Muscle of back (tissue), 11 donors: ENCODE results near the gene PCNA. TPM values are rescaled to one million over a fixed set of nuclear protein-coding genes. Genes with fewer than 3 reads are reported as not detected.
A peak's percentile ranks its signal among the peaks of the same experiment; 100 is the strongest.

ENCODE experiments used
- DNase-seq, 3 donors: peaks; one replicate each; pipeline versions ENCODE4 v3.0.0 to v3.0.0-alpha.2; 2013
- polyA plus RNA-seq, 10 donors: library from polyadenylated mRNA; unstranded; fragments of 120-200 nt; gene quantifications; one replicate each; pipeline ENCODE4 v1.2.1, GENCODE V29; 2013; ENCODE audit not compliant: insufficient read length in 10 of 10

Gene PCNA
- polyA plus RNA-seq, 10 donors, result 61.5 to 128 (median 70.3) TPM

GRCh38 chr20:5070081-5070480 lies 49.7 kb downstream of the PCNA start:
- DNase-seq, result no peak

- no peak for DNase-seq
Observed at GRCh38 chr20:5069141-5069806, 50.5 kb downstream of the PCNA start.

- DNase-seq, result no peak
Observed at GRCh38 chr20:5067877-5068645, 51.7 kb downstream of the PCNA start.

- peak in 1 of 3 donors; percentile 38 for DNase-seq
Observed at GRCh38 chr20:5065879-5066383, 53.8 kb downstream of the PCNA start.

- DNase-seq, result no peak
Observed at GRCh38 chr20:5065166-5065878, 54.4 kb downstream of the PCNA start.

Other genes starting within 250 kb of the PCNA start
- 10 to 100 TPM in 5 of 10 donors, 1 to 10 TPM in 5; 8.0 to 13.5 (median 10.3) TPM for gene SLC23A2, start 118.4 kb downstream of the PCNA start, polyA plus RNA-seq
- 100 to 1,000 TPM in 3 of 10 donors, 10 to 100 TPM in 7; 92.3 to 110 (median 95.5) TPM for gene TMEM230, start 6.9 kb downstream of the PCNA start, polyA plus RNA-seq
- gene CDS2, start 7.0 kb upstream of the PCNA start, polyA plus RNA-seq, result 10 to 100 TPM; 15.4 to 23.9 (median 19.7) TPM
- under 1 TPM in 2 of 10 donors, not detected in 8; 0.26 to 0.31 TPM for gene PROKR2, start 197.0 kb upstream of the PCNA start, polyA plus RNA-seq